Measurements from ENCODE around the gene CXXC5. TPM values are rescaled to one million over a fixed set of nuclear protein-coding genes. Genes with fewer than 3 reads are reported as not detected.

CXXC5 gene
- total and polyA plus RNA-seq, 2 donors (not counting 1 experiment from before 2014, with no cell fraction given) = 18.6 to 43.9 TPM

- no peak for DNase-seq (ENCODE audit: low read depth in 2 of 2)
- H4K20me1 ChIP-seq (ENCODE audit: control insufficient read depth, extremely low read depth, insufficient read depth, low read length) = no peaks in the 10 kb centered on the region
- TF ChIP-seq CTCF (conservative IDR thresholded peaks at IDR 0.05 in 1 of 2, IDR thresholded peaks at IDR 0.05 in 1 of 2; ENCODE audit: low read depth in 1 of 2, low read length in 2 of 2) = no peak
- TF ChIP-seq EZH2 (IDR thresholded peaks at IDR 0.05; ENCODE audit: low read length, missing control alignments) = no peak
- H3K9ac ChIP-seq (ENCODE audit: insufficient read depth, low read length) = no peak overlapping the region
- no peaks in the 10 kb centered on the region for H3K36me3 ChIP-seq (ENCODE audit: control insufficient read depth, insufficient read depth, low read length)
- H2AFZ ChIP-seq (ENCODE audit: low read length) = no peak overlapping the region
- H3K4me2 ChIP-seq (ENCODE audit: extremely low read depth, insufficient read depth, low read length) = no peak overlapping the region
- H3K27ac ChIP-seq (ENCODE audit: insufficient read depth, low read length) = no peak overlapping the region
- peaks cover 16% of the 10 kb centered on the region for H3K4me1 ChIP-seq (ENCODE audit: control insufficient read depth, extremely low read depth, insufficient read depth, low read length)
- H3K9me3 ChIP-seq (ENCODE audit: control insufficient read depth, insufficient read depth, low read depth, low read length) = no peaks in the 10 kb centered on the region
- peaks cover 5% of the 10 kb centered on the region for H3K27me3 ChIP-seq (ENCODE audit: control insufficient read depth, insufficient read depth, low read length)
- H3K4me3 ChIP-seq (replicated peaks in 1 of 4; ENCODE audit: control extremely low read depth in 1 of 4, insufficient read depth in 1 of 4, low read depth in 3 of 4, low read length in 4 of 4) = no peak overlapping the region
- no peaks in the 10 kb centered on the region for H3K79me2 ChIP-seq (ENCODE audit: control insufficient read depth, insufficient read depth, low read length)
Measured at GRCh38 chr5:139641116-139642080, 6.8 kb upstream of the CXXC5 start.

GRCh38 chr5:139642213-139642612, 5.9 kb upstream of the CXXC5 start:
- Histone ChIP-seq H2AFZ (ENCODE audit: low read length) (no peak overlapping the region), H3K4me1 (ENCODE audit: control insufficient read depth, extremely low read depth, insufficient read depth, low read length) (peaks cover 10% of the 10 kb centered on the region), H4K20me1 (ENCODE audit: control insufficient read depth, extremely low read depth, insufficient read depth, low read length) (no peaks in the 10 kb centered on the region), H3K27ac (ENCODE audit: insufficient read depth, low read length) (no peak overlapping the region), H3K27me3 (ENCODE audit: control insufficient read depth, insufficient read depth, low read length) (peaks cover 5% of the 10 kb centered on the region), H3K9me3 (ENCODE audit: control insufficient read depth, insufficient read depth, low read depth, low read length) (no peaks in the 10 kb centered on the region), H3K9ac (ENCODE audit: insufficient read depth, low read length) (no peak overlapping the region), H3K79me2 (ENCODE audit: control insufficient read depth, insufficient read depth, low read length) (no peaks in the 10 kb centered on the region), H3K36me3 (ENCODE audit: control insufficient read depth, insufficient read depth, low read length) (no peaks in the 10 kb centered on the region), H3K4me3 (replicated peaks in 1 of 4; ENCODE audit: control extremely low read depth in 1 of 4, insufficient read depth in 1 of 4, low read depth in 3 of 4, low read length in 4 of 4) (no peak overlapping the region), H3K4me2 (ENCODE audit: extremely low read depth, insufficient read depth, low read length) (no peak overlapping the region)
- TF ChIP-seq CTCF (conservative IDR thresholded peaks at IDR 0.05 in 1 of 2, IDR thresholded peaks at IDR 0.05 in 1 of 2; ENCODE audit: low read depth in 1 of 2, low read length in 2 of 2) = no peak
- TF ChIP-seq EZH2 (IDR thresholded peaks at IDR 0.05; ENCODE audit: low read length, missing control alignments) = no peak
- DNase-seq (ENCODE audit: low read depth in 2 of 2) = no peak

- Histone ChIP-seq H3K36me3 (ENCODE audit: control insufficient read depth, insufficient read depth, low read length) (no peaks in the 10 kb centered on the region), H3K27ac (ENCODE audit: insufficient read depth, low read length) (no peak overlapping the region), H3K79me2 (ENCODE audit: control insufficient read depth, insufficient read depth, low read length) (no peaks in the 10 kb centered on the region), H3K9ac (ENCODE audit: insufficient read depth, low read length) (no peak overlapping the region), H4K20me1 (ENCODE audit: control insufficient read depth, extremely low read depth, insufficient read depth, low read length) (no peaks in the 10 kb centered on the region), H3K9me3 (ENCODE audit: control insufficient read depth, insufficient read depth, low read depth, low read length) (no peaks in the 10 kb centered on the region), H3K4me2 (ENCODE audit: extremely low read depth, insufficient read depth, low read length) (no peak overlapping the region), H3K4me3 (replicated peaks in 1 of 4; ENCODE audit: control extremely low read depth in 1 of 4, insufficient read depth in 1 of 4, low read depth in 3 of 4, low read length in 4 of 4) (no peak overlapping the region), H2AFZ (ENCODE audit: low read length) (no peak overlapping the region), H3K4me1 (ENCODE audit: control insufficient read depth, extremely low read depth, insufficient read depth, low read length) (peaks cover 8% of the 10 kb centered on the region), H3K27me3 (ENCODE audit: control insufficient read depth, insufficient read depth, low read length) (peaks cover 5% of the 10 kb centered on the region)
- TF ChIP-seq CTCF (conservative IDR thresholded peaks at IDR 0.05 in 1 of 2, IDR thresholded peaks at IDR 0.05 in 1 of 2; ENCODE audit: low read depth in 1 of 2, low read length in 2 of 2) (no peak), EZH2 (IDR thresholded peaks at IDR 0.05; ENCODE audit: low read length, missing control alignments) (no peak)
- no peak for DNase-seq (ENCODE audit: low read depth in 2 of 2)
Measured at GRCh38 chr5:139642891-139643871, 5.0 kb upstream of the CXXC5 start.
